Neural cell (in vitro differentiated cells): ENCODE results near the gene MYOM1.

Experiments
- EP300 ChIP-seq: fragments of 450-650 bp; conservative IDR thresholded peaks from 2 replicates; pipeline ENCODE4 v1.6.1; 2014; ENCODE audit warnings: antibody characterized with exemption, mild to moderate bottlenecking, moderate library complexity; ENCODE audit not compliant: poor library complexity, severe bottlenecking
- EZH2 ChIP-seq: fragments of 200-600, 300-800 bp; shearing (Covaris generic), sonication (generic); IDR thresholded peaks from 2 replicates; pipeline ENCODE4 v1.6.1; 2014; ENCODE audit warnings: antibody characterized with exemption, low read length, borderline replicate concordance, mild to moderate bottlenecking; ENCODE audit not compliant: insufficient read depth, poor library complexity, severe bottlenecking
- POLR2AphosphoS5 ChIP-seq: IDR thresholded peaks from 2 replicates; pipeline ENCODE4 v1.6.1; 2012
- REST ChIP-seq: IDR thresholded peaks from 2 replicates; pipeline ENCODE4 v1.6.1; 2012; ENCODE audit warnings: borderline replicate concordance
- SMC3 ChIP-seq: fragments of 450-650 bp; conservative IDR thresholded peaks from 2 replicates; pipeline ENCODE4 v1.6.1; 2014; ENCODE audit warnings: antibody characterized with exemption, mild to moderate bottlenecking, moderate library complexity; ENCODE audit not compliant: poor library complexity
- TAF1 ChIP-seq: IDR thresholded peaks from 2 replicates; pipeline ENCODE4 v1.6.1; 2012; ENCODE audit warnings: low read depth
- TF ChIP-seq, protein P1 (sequence below): fragments of 450-650 bp; IDR thresholded peaks from 2 replicates; pipeline ENCODE4 v1.5.1; 2014; ENCODE audit warnings: antibody characterized with exemption, mild to moderate bottlenecking, moderate library complexity; ENCODE audit not compliant: poor library complexity, severe bottlenecking

DNA sequence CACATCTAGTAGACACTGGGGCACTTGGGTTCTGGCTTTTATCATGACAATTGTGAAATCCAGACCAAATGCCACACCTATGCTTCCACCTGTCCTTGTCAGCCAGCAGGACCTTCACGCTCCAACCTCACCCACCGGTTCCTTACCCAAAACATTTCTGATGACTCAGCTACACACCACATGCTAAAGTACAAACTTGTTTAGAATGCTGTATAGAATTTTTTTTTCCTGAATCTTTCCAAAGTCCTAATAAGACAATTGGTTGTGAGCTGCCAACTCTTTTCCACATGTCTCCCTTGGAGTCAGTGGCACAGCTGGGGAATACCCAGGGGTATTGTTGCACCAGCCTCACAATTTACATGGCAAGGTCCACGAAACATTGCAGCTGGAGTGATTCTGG, 131.3 kb downstream of the MYOM1 start:
- no peak for TF ChIP-seq TAF1
- TF ChIP-seq, protein P1, sequence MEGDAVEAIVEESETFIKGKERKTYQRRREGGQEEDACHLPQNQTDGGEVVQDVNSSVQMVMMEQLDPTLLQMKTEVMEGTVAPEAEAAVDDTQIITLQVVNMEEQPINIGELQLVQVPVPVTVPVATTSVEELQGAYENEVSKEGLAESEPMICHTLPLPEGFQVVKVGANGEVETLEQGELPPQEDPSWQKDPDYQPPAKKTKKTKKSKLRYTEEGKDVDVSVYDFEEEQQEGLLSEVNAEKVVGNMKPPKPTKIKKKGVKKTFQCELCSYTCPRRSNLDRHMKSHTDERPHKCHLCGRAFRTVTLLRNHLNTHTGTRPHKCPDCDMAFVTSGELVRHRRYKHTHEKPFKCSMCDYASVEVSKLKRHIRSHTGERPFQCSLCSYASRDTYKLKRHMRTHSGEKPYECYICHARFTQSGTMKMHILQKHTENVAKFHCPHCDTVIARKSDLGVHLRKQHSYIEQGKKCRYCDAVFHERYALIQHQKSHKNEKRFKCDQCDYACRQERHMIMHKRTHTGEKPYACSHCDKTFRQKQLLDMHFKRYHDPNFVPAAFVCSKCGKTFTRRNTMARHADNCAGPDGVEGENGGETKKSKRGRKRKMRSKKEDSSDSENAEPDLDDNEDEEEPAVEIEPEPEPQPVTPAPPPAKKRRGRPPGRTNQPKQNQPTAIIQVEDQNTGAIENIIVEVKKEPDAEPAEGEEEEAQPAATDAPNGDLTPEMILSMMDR: no peak
- no peak for TF ChIP-seq EZH2
- TF ChIP-seq REST: no peak
- no peak for TF ChIP-seq POLR2AphosphoS5
- no peak for TF ChIP-seq SMC3
- no peak for TF ChIP-seq EP300
